ENCODE results near the gene CENPS.

GRCh38 chr1:10480614-10481013, 50.4 kb downstream of the CENPS start:
- TF ChIP-seq CTCF (conservative IDR thresholded peaks at IDR 0.05 in 1 of 2, IDR thresholded peaks at IDR 0.05 in 1 of 2; ENCODE audit: low read depth in 1 of 2, low read length in 2 of 2) (no peak), EZH2 (IDR thresholded peaks at IDR 0.05; ENCODE audit: low read length, missing control alignments) (no peak)
